ENCODE measurements around the gene FRMD1. TPM values are rescaled to one million over a fixed set of nuclear protein-coding genes. Genes with fewer than 3 reads are reported as not detected.

FRMD1 gene
- polyA plus RNA-seq, 3 donors, result not detected

GRCh38 chr6:168040856-168041496 is 38.0 kb downstream of the FRMD1 start:
- Histone ChIP-seq H4K20me1 (ENCODE audit: insufficient read depth, low read length) (no peaks in the 10 kb centered on the region), H3K9me3 (replicated peaks in 1 of 2; ENCODE audit: control insufficient read depth in 1 of 2, insufficient read depth in 1 of 2, low read length in 2 of 2) (peaks cover 73 to 85% of the 10 kb centered on the region in 2 donors), H3K4me3 (replicated peaks in 1 of 3; ENCODE audit: low read depth in 2 of 3, low read length in 3 of 3) (no peak overlapping the region), H3K27me3 (ENCODE audit: control insufficient read depth in 2 of 2, insufficient read depth in 2 of 2, low read length in 2 of 2) (peaks cover 0 to 4% of the 10 kb centered on the region in 2 donors), H3K4me1 (ENCODE audit: control insufficient read depth in 1 of 2, insufficient read depth in 2 of 2, low read length in 2 of 2) (no peaks in the 10 kb centered on the region), H3K79me2 (ENCODE audit: insufficient read depth, low read length) (no peaks in the 10 kb centered on the region), H3K27ac (ENCODE audit: low read depth in 1 of 2, low read length in 2 of 2) (no peak overlapping the region), H3K36me3 (replicated peaks in 1 of 2; ENCODE audit: control insufficient read depth in 1 of 2, insufficient read depth in 2 of 2, low read length in 2 of 2) (no peaks in the 10 kb centered on the region), H2AFZ (ENCODE audit: insufficient read depth, low read depth, low read length, poor library complexity, severe bottlenecking) (no peak overlapping the region), H3K9ac (ENCODE audit: insufficient read depth, low read length, poor library complexity, severe bottlenecking) (no peak overlapping the region), H3K4me2 (replicated peaks; ENCODE audit: extremely low read depth, low read length, poor library complexity, severe bottlenecking) (no peak overlapping the region)
- no peak for DNase-seq
- H3K4me3 Mint-ChIP-seq, result no peak overlapping the region
- WGBS (ENCODE audit: insufficient coverage), result 87% methylated on average over 6 of the region's 15 CpGs
- H3K27me3 Mint-ChIP-seq (ENCODE audit: low read depth in 3 of 3), result peaks cover 5 to 12% (median 7%) of the 10 kb centered on the region in 3 donors
- no peaks in the 10 kb centered on the region for H3K4me1 Mint-ChIP-seq
- no peak overlapping the region for H3K27ac Mint-ChIP-seq
- TF ChIP-seq CTCF (IDR thresholded peaks at IDR 0.05), result no peak
- no peaks in the 10 kb centered on the region for H3K36me3 Mint-ChIP-seq
- H3K9me3 Mint-ChIP-seq, result peaks cover 28 to 75% (median 59%) of the 10 kb centered on the region in 7 donors
- intact Hi-C loops (cut with micrococcal nuclease), result no loop called here

- Histone ChIP-seq H3K4me2 (replicated peaks; ENCODE audit: extremely low read depth, low read length, poor library complexity, severe bottlenecking) (no peak overlapping the region), H4K20me1 (ENCODE audit: insufficient read depth, low read length) (no peaks in the 10 kb centered on the region), H3K9ac (ENCODE audit: insufficient read depth, low read length, poor library complexity, severe bottlenecking) (no peak overlapping the region), H2AFZ (ENCODE audit: insufficient read depth, low read depth, low read length, poor library complexity, severe bottlenecking) (no peak overlapping the region), H3K27me3 (ENCODE audit: control insufficient read depth in 2 of 2, insufficient read depth in 2 of 2, low read length in 2 of 2) (peaks cover 3 to 8% of the 10 kb centered on the region in 2 donors), H3K4me1 (ENCODE audit: control insufficient read depth in 1 of 2, insufficient read depth in 2 of 2, low read length in 2 of 2) (no peaks in the 10 kb centered on the region), H3K27ac (ENCODE audit: low read depth in 1 of 2, low read length in 2 of 2) (no peak overlapping the region), H3K36me3 (replicated peaks in 1 of 2; ENCODE audit: control insufficient read depth in 1 of 2, insufficient read depth in 2 of 2, low read length in 2 of 2) (no peaks in the 10 kb centered on the region), H3K4me3 (replicated peaks in 1 of 3; ENCODE audit: low read depth in 2 of 3, low read length in 3 of 3) (no peak overlapping the region), H3K79me2 (ENCODE audit: insufficient read depth, low read length) (no peaks in the 10 kb centered on the region), H3K9me3 (replicated peaks in 1 of 2; ENCODE audit: control insufficient read depth in 1 of 2, insufficient read depth in 1 of 2, low read length in 2 of 2) (peaks cover 81 to 90% of the 10 kb centered on the region in 2 donors)
- Mint-ChIP-seq H3K9me3 (peaks cover 36 to 83% (median 68%) of the 10 kb centered on the region in 7 donors), H3K4me1 (no peaks in the 10 kb centered on the region), H3K4me3 (no peak overlapping the region), H3K27me3 (ENCODE audit: low read depth in 3 of 3) (peaks cover 11 to 22% (median 19%) of the 10 kb centered on the region in 3 donors), H3K36me3 (peaks cover 3 to 4% of the 10 kb centered on the region in 2 donors), H3K27ac (no peak overlapping the region)
- TF ChIP-seq CTCF (IDR thresholded peaks at IDR 0.05), result no peak
- DNase-seq, result no peak
- 88% methylated on average over 10 of the region's 13 CpGs for WGBS (ENCODE audit: insufficient coverage)
- intact Hi-C loops (cut with micrococcal nuclease), result no loop called here
Measured at GRCh38 chr6:168039849-168040248, 39.2 kb downstream of the FRMD1 start.

Measured in CD14-positive monocyte (primary cell).